Endodermal cell (in vitro differentiated cells): ENCODE results near the gene METTL16. TPM values are rescaled to one million over a fixed set of nuclear protein-coding genes. Genes with fewer than 3 reads are reported as not detected.

Experiments used
- DNase-seq: peaks from one replicate; pipeline ENCODE4 v3.0.0-alpha.2; 2017
- H3K27ac ChIP-seq: 2 replicates; pipeline ENCODE4 v1.5.1; 2013; ENCODE audit warnings: mild to moderate bottlenecking, low read depth, low read length, moderate library complexity
- H3K27me3 ChIP-seq: 2 replicates; pipeline ENCODE4 v1.6.1; 2013; ENCODE audit warnings: mild to moderate bottlenecking, low read length, moderate library complexity; ENCODE audit not compliant: insufficient read depth, control insufficient read depth, poor library complexity, severe bottlenecking
- H3K36me3 ChIP-seq: 2 replicates; pipeline ENCODE4 v1.7.0; 2013; ENCODE audit warnings: mild to moderate bottlenecking, low read length, moderate library complexity; ENCODE audit not compliant: control insufficient read depth, insufficient read depth
- H3K4me1 ChIP-seq: one replicate; pipeline ENCODE4 v1.7.0; 2013; ENCODE audit warnings: low read length; ENCODE audit not compliant: control insufficient read depth, insufficient read depth
- H3K4me3 ChIP-seq: 2 replicates; pipeline ENCODE4 v1.5.1; 2013; ENCODE audit warnings: mild to moderate bottlenecking, low read length, moderate library complexity
- H3K9ac ChIP-seq: 2 replicates; pipeline ENCODE4 v1.6.1; 2013; ENCODE audit warnings: mild to moderate bottlenecking, low read length, moderate library complexity; ENCODE audit not compliant: poor library complexity, severe bottlenecking; ENCODE audit errors: extremely low read depth
- H3K9me3 ChIP-seq: 2 replicates; pipeline ENCODE4 v1.6.1; 2013; ENCODE audit warnings: mild to moderate bottlenecking, low read length, moderate library complexity; ENCODE audit not compliant: control insufficient read depth
- H3K27ac Mint-ChIP-seq: 2 replicates; pipeline ENCODE4 v1.8.0; 2020; ENCODE audit warnings: mixed read lengths
- H3K27me3 Mint-ChIP-seq: 2 replicates; pipeline ENCODE4 v1.8.0; 2021; ENCODE audit warnings: mild to moderate bottlenecking, mixed read lengths; ENCODE audit not compliant: insufficient read depth
- H3K36me3 Mint-ChIP-seq: 2 replicates; pipeline ENCODE4 v1.8.0; 2020; ENCODE audit warnings: low read depth, mixed read lengths
- H3K4me1 Mint-ChIP-seq: 2 replicates; pipeline ENCODE4 v1.8.0; 2020; ENCODE audit warnings: mixed read lengths
- H3K4me3 Mint-ChIP-seq: 2 replicates; pipeline ENCODE4 v1.8.0; 2020; ENCODE audit warnings: mild to moderate bottlenecking, moderate library complexity, mixed read lengths
- H3K9me3 Mint-ChIP-seq: 2 replicates; pipeline ENCODE4 v1.8.0; 2020; ENCODE audit warnings: mild to moderate bottlenecking, mixed read lengths
- CTCF ChIP-seq: fragments of 200-600 bp; sonication (generic); conservative IDR thresholded peaks from 2 replicates; pipeline ENCODE4 v1.5.0; 2021; ENCODE audit warnings: antibody characterized with exemption, mild to moderate bottlenecking
- WGBS, 2 experiments: methylation state at CpG; one replicate each; pipeline versions ENCODE4 v1.1.5 to v1.1.7; 2013; ENCODE audit warnings: missing lambda C conversion rate in 2 of 2, mixed read lengths in 1 of 2; ENCODE audit not compliant: insufficient coverage in 1 of 2, insufficient read length in 1 of 2; 5-methylcytosine and 5-hydroxymethylcytosine counted together
- total RNA-seq, 2 donors: library from RNA; stranded (reverse); fragmentation: NEBNext Ultra II Directional in 1 of 2; extraction: Animal tissue kit (Norgen Biotek cat#: 25700) in 1 of 2; gene quantifications; 2 replicates in 1 of 2; 3 replicates in 1 of 2; pipeline ENCODE4 v1.2.1, GENCODE V29; 2021

Gene METTL16
- total RNA-seq, 2 donors from 2014 or later = 51.5 to 59.6 TPM

- no peaks in the 10 kb centered on the region for H3K9me3 Mint-ChIP-seq
- H3K36me3 ChIP-seq = no peaks in the 10 kb centered on the region
- peaks cover 26% of the 10 kb centered on the region for H3K4me1 Mint-ChIP-seq
- peak overlapping the region; percentile 47 for H3K9ac ChIP-seq
- TF ChIP-seq CTCF = no peak
- H3K4me3 Mint-ChIP-seq = peak overlapping the region; percentile 86
- 83% methylated on average over 9 to 12 of the region's 12 CpGs for WGBS, 2 experiments
- H3K27ac Mint-ChIP-seq = peak overlapping the region; percentile 99
- H3K9me3 ChIP-seq = no peaks in the 10 kb centered on the region
- peak overlapping the region; percentile 75 for H3K4me3 ChIP-seq
- peak overlapping the region; percentile 96 for H3K27ac ChIP-seq
- H3K27me3 Mint-ChIP-seq = no peaks in the 10 kb centered on the region
- no peak for DNase-seq
- no peaks in the 10 kb centered on the region for H3K27me3 ChIP-seq
- peaks cover 19% of the 10 kb centered on the region for H3K4me1 ChIP-seq
- no peaks in the 10 kb centered on the region for H3K36me3 Mint-ChIP-seq
Observed at GRCh38 chr17:2397247-2398171, 114.2 kb downstream of the METTL16 start.

- H3K9ac ChIP-seq = peak overlapping the region; percentile 47
- H3K4me1 Mint-ChIP-seq = peaks cover 32% of the 10 kb centered on the region
- TF ChIP-seq CTCF = no peak
- no peaks in the 10 kb centered on the region for H3K27me3 Mint-ChIP-seq
- H3K36me3 Mint-ChIP-seq = no peaks in the 10 kb centered on the region
- H3K4me3 Mint-ChIP-seq = peak overlapping the region; percentile 86
- 10 to 21% methylated on average over 11 to 34 of the region's 34 CpGs for WGBS, 2 experiments
- peak overlapping the region; percentile 75 for H3K4me3 ChIP-seq
- no peaks in the 10 kb centered on the region for H3K27me3 ChIP-seq
- H3K27ac Mint-ChIP-seq = peak overlapping the region; percentile 99
- no peaks in the 10 kb centered on the region for H3K36me3 ChIP-seq
- peak overlapping the region; percentile 90 for H3K27ac ChIP-seq
- no peaks in the 10 kb centered on the region for H3K9me3 ChIP-seq
- no peaks in the 10 kb centered on the region for H3K9me3 Mint-ChIP-seq
- peak; percentile 99 for DNase-seq
- peaks cover 22% of the 10 kb centered on the region for H3K4me1 ChIP-seq
Observed at GRCh38 chr17:2396568-2397246, 115.0 kb downstream of the METTL16 start.

- Histone ChIP-seq H3K9ac (peak overlapping the region; percentile 47), H3K9me3 (no peaks in the 10 kb centered on the region), H3K27ac (peak overlapping the region; percentile 90), H3K4me3 (peak overlapping the region; percentile 75), H3K4me1 (peaks cover 24% of the 10 kb centered on the region), H3K27me3 (no peaks in the 10 kb centered on the region), H3K36me3 (no peaks in the 10 kb centered on the region)
- no peak for DNase-seq
- peak overlapping the region; percentile 86 for H3K4me3 Mint-ChIP-seq
- H3K27ac Mint-ChIP-seq = peak overlapping the region; percentile 86
- peaks cover 36% of the 10 kb centered on the region for H3K4me1 Mint-ChIP-seq
- peaks cover 3% of the 10 kb centered on the region for H3K36me3 Mint-ChIP-seq
- no peaks in the 10 kb centered on the region for H3K9me3 Mint-ChIP-seq
- peak; percentile 10 for TF ChIP-seq CTCF
- 60 to 77% methylated on average over 4 to 7 of the region's 7 CpGs for WGBS, 2 experiments
- H3K27me3 Mint-ChIP-seq = no peaks in the 10 kb centered on the region
Observed at GRCh38 chr17:2396192-2396567, 115.5 kb downstream of the METTL16 start.
